ENCODE data around the gene VPS16.

GRCh38 chr20:2812189-2812588 lies 28.4 kb upstream of the VPS16 start:
- no peak for TF ChIP-seq CTCF (IDR thresholded peaks at IDR 0.05)
- TF ChIP-seq POLR2A (IDR thresholded peaks at IDR 0.05): no peak
- TF ChIP-seq EP300 (IDR thresholded peaks at IDR 0.05): no peak

Measured in suprapubic skin (tissue), 3 donors.